ENCODE measurements around the gene GARIN6. TPM values are rescaled to one million over a fixed set of nuclear protein-coding genes. Genes with fewer than 3 reads are reported as not detected.

GARIN6 gene
- total RNA-seq, 1 experiment from 2014 or later = not detected

- no peak for TF ChIP-seq ZNF274 (IDR thresholded peaks at IDR 0.05; ENCODE audit: low read depth, low read length)
- peak; percentile 56 for TF ChIP-seq RAD21 (IDR thresholded peaks at IDR 0.05; ENCODE audit: low read depth)
- TF ChIP-seq CTCF (IDR thresholded peaks at IDR 0.05 in 2 of 3, conservative IDR thresholded peaks at IDR 0.05 in 1 of 3; ENCODE audit: borderline replicate concordance in 1 of 3, insufficient read depth in 1 of 3, low read depth in 2 of 3, low read length in 2 of 3) = peak; percentile 20 to 43 (median 30); a peak in 2 of 6 replicates
- TF ChIP-seq MAX (IDR thresholded peaks at IDR 0.05) = no peak
- POLR2A ChIA-PET = no interaction called here
- Histone ChIP-seq H3K4me3 (replicated peaks in 1 of 2; ENCODE audit: low read depth in 1 of 2, low read length in 2 of 2) (no peak overlapping the region), H4K20me1 (ENCODE audit: insufficient read depth) (no peaks in the 10 kb centered on the region), H3K79me2 (ENCODE audit: insufficient read depth, low read length) (no peaks in the 10 kb centered on the region), H3K9me2 (ENCODE audit: insufficient read depth) (no peaks in the 10 kb centered on the region), H3K4me1 (ENCODE audit: control insufficient read depth in 1 of 2, insufficient read depth in 2 of 2, low read length in 2 of 2) (no peaks in the 10 kb centered on the region), H3K27ac (ENCODE audit: low read depth, low read length) (no peak overlapping the region), H3K9ac (ENCODE audit: low read length) (no peak overlapping the region), H3K27me3 (ENCODE audit: insufficient read depth, low read length) (0 out of 2 replicates have a peak, but pooled peaks cover 12% of the 10 kb centered on the region), H3K9me3 (ENCODE audit: control insufficient read depth in 1 of 2, insufficient read depth in 1 of 2, low read depth in 1 of 2, low read length in 2 of 2) (no peaks in the 10 kb centered on the region), H3K4me2 (ENCODE audit: low read length) (no peak overlapping the region), H3K36me3 (ENCODE audit: control insufficient read depth in 1 of 2, insufficient read depth in 2 of 2, low read length in 2 of 2) (no peaks in the 10 kb centered on the region), H2AFZ (ENCODE audit: low read depth, low read length, poor library complexity, severe bottlenecking) (no peak overlapping the region)
- BruUV-seq (replicated peaks) = no TSS peak
- intact Hi-C loops (cut with micrococcal nuclease) = loop anchor here (2.0 kb wide), 2 partner anchors 268 to 616 kb away; no protein-coding TSS in a partner anchor
- ATAC-seq = no peak
- DNase-seq (ENCODE audit: low read depth, low spot score) = peak; percentile 4
- RAD21 ChIA-PET (ENCODE audit: low non-redundant PET in 1 of 2, low total read pairs in 2 of 2, uncharacterized antibody in 2 of 2, unreplicated experiment in 2 of 2) = interaction anchor here in 1 of 2 experiments (1.2 kb wide), 2 partner anchors 272 to 615 kb away, joined by 3 to 5 read pairs; no protein-coding TSS in a partner anchor
- CTCF ChIA-PET = interaction anchor here (0.6 to 4.2 kb wide), 6 partner anchors 268 to 616 kb away, joined by 3 to 40 read pairs (median 6); no protein-coding TSS in a partner anchor
Observed at GRCh38 chr12:99658671-99659349, 11.3 kb downstream of the GARIN6 start.

GRCh38 chr12:99670635-99671034 is 23.1 kb downstream of the GARIN6 start:
- ChIA-PET RAD21 (ENCODE audit: low non-redundant PET in 1 of 2, low total read pairs in 2 of 2, uncharacterized antibody in 2 of 2, unreplicated experiment in 2 of 2) (no interaction called here), CTCF (no interaction called here), POLR2A (no interaction called here)
- ATAC-seq (no peak), DNase-seq (ENCODE audit: low read depth, low spot score) (no peak)
- peaks cover 13% of the 10 kb centered on the region for H3K27me3 ChIP-seq (ENCODE audit: insufficient read depth, low read length)
- intact Hi-C loops (cut with micrococcal nuclease) = no loop called here
- H3K36me3 ChIP-seq (ENCODE audit: control insufficient read depth in 1 of 2, insufficient read depth in 2 of 2, low read length in 2 of 2) = no peaks in the 10 kb centered on the region
- no peaks in the 10 kb centered on the region for H3K4me1 ChIP-seq (ENCODE audit: control insufficient read depth in 1 of 2, insufficient read depth in 2 of 2, low read length in 2 of 2)
- no TSS peak for BruUV-seq (replicated peaks)
- H3K9ac ChIP-seq (ENCODE audit: low read length) = no peak overlapping the region
- no peaks in the 10 kb centered on the region for H3K79me2 ChIP-seq (ENCODE audit: insufficient read depth, low read length)
- no peaks in the 10 kb centered on the region for H4K20me1 ChIP-seq (ENCODE audit: insufficient read depth)
- H3K9me2 ChIP-seq (ENCODE audit: insufficient read depth) = no peaks in the 10 kb centered on the region
- H3K4me3 ChIP-seq (replicated peaks in 1 of 2; ENCODE audit: low read depth in 1 of 2, low read length in 2 of 2) = no peak overlapping the region
- H3K9me3 ChIP-seq (ENCODE audit: control insufficient read depth in 1 of 2, insufficient read depth in 1 of 2, low read depth in 1 of 2, low read length in 2 of 2) = no peaks in the 10 kb centered on the region
- H2AFZ ChIP-seq (ENCODE audit: low read depth, low read length, poor library complexity, severe bottlenecking) = no peak overlapping the region
- no peak overlapping the region for H3K4me2 ChIP-seq (ENCODE audit: low read length)
- H3K27ac ChIP-seq (ENCODE audit: low read depth, low read length) = no peak overlapping the region
- TF ChIP-seq TCF7L2 (IDR thresholded peaks at IDR 0.05; ENCODE audit: borderline replicate concordance, extremely low read depth, insufficient read depth, insufficient read length) (no peak), ELF1 (IDR thresholded peaks at IDR 0.05; ENCODE audit: borderline replicate concordance, low read depth) (no peak), POLR2AphosphoS5 (IDR thresholded peaks at IDR 0.05; ENCODE audit: low read depth, low read length) (no peak), FOSL1 (IDR thresholded peaks at IDR 0.05; ENCODE audit: low read depth) (no peak), CEBPB (IDR thresholded peaks at IDR 0.05; ENCODE audit: low read depth) (no peak), POLR2A (IDR thresholded peaks at IDR 0.05; ENCODE audit: borderline replicate concordance, extremely low read depth, insufficient read depth, insufficient read length) (no peak), EZH2phosphoT487 (IDR thresholded peaks at IDR 0.05; ENCODE audit: borderline replicate concordance) (no peak), ZBTB33 (IDR thresholded peaks at IDR 0.05; ENCODE audit: extremely low read depth, insufficient replicate concordance, low read length) (no peak), MAX (IDR thresholded peaks at IDR 0.05) (no peak), EZH2 (IDR thresholded peaks at IDR 0.05) (no peak)

Data from HCT116 (cell line).